Superior temporal gyrus (tissue), 1 donor: ENCODE data around the gene ITFG1.
"Not testable (repeated sequence)": the region's sequence is repeated elsewhere in the genome, so short reads cannot be mapped to it uniquely, and the experiment has no call there.

Source experiments
- DNase-seq: peaks from one replicate; pipeline ENCODE4 v3.0.0-alpha.2; 2016; ENCODE audit errors: extremely low spot score

The ITFG1 gene

GRCh38 chr16:47324309-47324708 is 136.6 kb downstream of the ITFG1 start:
- DNase-seq: not testable (repeated sequence)

GRCh38 chr16:47323241-47323640 is 137.6 kb downstream of the ITFG1 start:
- DNase-seq: no peak

- DNase-seq: no peak
Measured at GRCh38 chr16:47320546-47321310, 140.1 kb downstream of the ITFG1 start.

GRCh38 chr16:47317465-47318240 is 143.2 kb downstream of the ITFG1 start:
- DNase-seq: no peak

GRCh38 chr16:47316442-47317015 is 144.3 kb downstream of the ITFG1 start:
- DNase-seq: peak; percentile 42

GRCh38 chr16:47311738-47312505 is 148.9 kb downstream of the ITFG1 start:
- DNase-seq: peak; percentile 79

- no peak for DNase-seq
Measured at GRCh38 chr16:47310792-47311211, 150.1 kb downstream of the ITFG1 start.

GRCh38 chr16:47309581-47310312 is 151.1 kb downstream of the ITFG1 start:
- DNase-seq: no peak

- DNase-seq: no peak
Measured at GRCh38 chr16:47308601-47309000, 152.3 kb downstream of the ITFG1 start.

- no peak for DNase-seq
Measured at GRCh38 chr16:47304563-47304962, 156.3 kb downstream of the ITFG1 start.

GRCh38 chr16:47299587-47299986 is 161.3 kb downstream of the ITFG1 start:
- DNase-seq: no peak

GRCh38 chr16:47284999-47285398 is 175.9 kb downstream of the ITFG1 start:
- DNase-seq: no peak

GRCh38 chr16:47278306-47278970 is 182.4 kb downstream of the ITFG1 start:
- DNase-seq: no peak

- DNase-seq: no peak
Measured at GRCh38 chr16:47276522-47276921, 184.3 kb downstream of the ITFG1 start.

GRCh38 chr16:47262938-47263337 is 197.9 kb downstream of the ITFG1 start:
- DNase-seq: no peak

- DNase-seq: no peak
Measured at GRCh38 chr16:47260503-47260902, 200.4 kb downstream of the ITFG1 start.

- no peak for DNase-seq
Measured at GRCh38 chr16:47258874-47259461, 201.9 kb downstream of the ITFG1 start.

GRCh38 chr16:47254756-47255155 is 206.1 kb downstream of the ITFG1 start:
- DNase-seq: no peak

GRCh38 chr16:47250983-47251382 is 209.9 kb downstream of the ITFG1 start:
- no peak for DNase-seq

GRCh38 chr16:47247690-47248089 is 213.2 kb downstream of the ITFG1 start:
- DNase-seq: peak; percentile 88
